ENCODE data around the gene CEBPA. TPM values are rescaled to one million over a fixed set of nuclear protein-coding genes. Genes with fewer than 3 reads are reported as not detected.

Gene CEBPA
- total RNA-seq, 1 donor from 2014 or later = 0.51 TPM

DNA sequence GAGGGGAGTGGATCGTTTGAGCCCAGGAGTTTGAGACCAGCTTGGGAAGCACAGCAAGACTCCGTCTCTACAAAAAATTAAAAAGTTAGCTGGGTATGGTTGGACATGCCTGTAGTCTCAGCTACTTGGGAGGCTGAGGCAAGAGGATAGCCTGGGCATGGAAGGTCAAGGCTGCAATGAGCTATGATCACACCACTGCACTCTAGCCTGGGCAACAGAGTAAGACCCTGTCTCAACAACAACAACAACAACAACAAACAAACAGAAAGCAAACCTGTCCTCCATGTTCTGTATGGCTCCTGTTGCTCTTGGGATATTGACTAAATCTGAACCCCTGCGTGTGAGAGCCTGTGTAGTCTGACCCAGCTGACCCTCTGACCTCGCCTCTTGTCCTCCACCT lies 14.9 kb downstream of the CEBPA start:
- no peaks in the 10 kb centered on the region for H3K4me1 Mint-ChIP-seq
- no peak for TF ChIP-seq CTCF (IDR thresholded peaks at IDR 0.05)

DNA sequence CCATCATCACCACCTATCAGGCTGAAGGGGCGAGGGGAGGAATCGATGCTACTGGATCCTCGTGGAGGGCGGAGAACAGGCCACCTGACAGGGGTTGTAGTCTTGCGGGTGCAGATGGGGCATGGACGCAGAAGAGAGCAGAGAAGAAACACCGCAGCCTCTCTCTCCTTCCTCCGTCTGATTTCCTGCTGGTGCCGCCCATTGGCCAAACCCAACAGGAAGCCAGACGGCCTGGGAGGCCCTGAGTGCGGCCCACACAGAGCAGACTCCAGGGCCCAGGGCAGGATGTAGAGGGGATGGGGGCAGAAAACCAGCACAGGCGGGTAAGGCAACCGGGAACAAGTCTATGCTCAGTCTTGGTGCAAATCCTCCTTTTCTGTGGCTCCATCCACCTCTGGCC lies 15.4 kb downstream of the CEBPA start:
- Mint-ChIP-seq H3K36me3 (ENCODE audit: low read depth) (peaks cover 2% of the 10 kb centered on the region), H3K9me3 (peaks cover 19% of the 10 kb centered on the region), H3K27me3 (peaks cover 29% of the 10 kb centered on the region), H3K4me1 (no peaks in the 10 kb centered on the region), H3K27ac (no peak overlapping the region), H3K4me3 (no peak overlapping the region)
- ATAC-seq (ENCODE audit: low read depth) = no peak
- TF ChIP-seq CTCF (IDR thresholded peaks at IDR 0.05) = no peak
- DNase-seq = no peak
- intact Hi-C loops (cut with micrococcal nuclease) = no loop called here
- CTCF ChIA-PET = no interaction called here
- POLR2A ChIA-PET = no interaction called here

More for the DNA sequence above, 14.9 kb downstream of the CEBPA start:
- Mint-ChIP-seq H3K27me3 (peaks cover 29% of the 10 kb centered on the region), H3K36me3 (ENCODE audit: low read depth) (peaks cover 2% of the 10 kb centered on the region), H3K9me3 (peaks cover 19% of the 10 kb centered on the region), H3K4me3 (no peak overlapping the region), H3K27ac (no peak overlapping the region)
- ATAC-seq (ENCODE audit: low read depth) (no peak), DNase-seq (no peak)
- CTCF ChIA-PET = no interaction called here
- intact Hi-C loops (cut with micrococcal nuclease) = no loop called here
- POLR2A ChIA-PET = no interaction called here

DNA sequence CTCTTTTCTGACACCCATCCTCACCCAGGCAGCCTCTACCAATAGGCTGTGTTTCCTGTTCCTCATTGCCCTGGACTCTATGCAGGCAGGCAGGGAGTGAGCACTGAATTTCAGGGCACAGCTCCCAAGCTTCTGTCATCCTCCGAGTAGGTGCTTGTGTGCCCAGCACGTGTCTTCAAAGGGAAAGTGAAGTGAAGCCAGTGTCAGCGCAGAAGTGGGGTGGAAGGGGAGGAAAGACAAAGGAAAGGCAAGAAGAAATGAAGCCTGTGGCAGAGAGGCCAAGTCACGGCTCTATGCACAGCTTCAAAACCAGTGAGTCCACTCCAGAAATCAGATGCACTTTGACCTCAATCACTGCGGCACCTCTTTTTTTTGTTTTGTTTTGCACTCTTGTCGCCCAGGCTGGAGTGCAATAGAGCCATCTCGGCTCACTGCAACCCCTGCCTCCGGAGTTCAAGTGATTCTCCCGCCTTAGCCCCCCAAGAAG lies 16.9 kb downstream of the CEBPA start:
- H3K4me3 Mint-ChIP-seq = no peak overlapping the region

DNA sequence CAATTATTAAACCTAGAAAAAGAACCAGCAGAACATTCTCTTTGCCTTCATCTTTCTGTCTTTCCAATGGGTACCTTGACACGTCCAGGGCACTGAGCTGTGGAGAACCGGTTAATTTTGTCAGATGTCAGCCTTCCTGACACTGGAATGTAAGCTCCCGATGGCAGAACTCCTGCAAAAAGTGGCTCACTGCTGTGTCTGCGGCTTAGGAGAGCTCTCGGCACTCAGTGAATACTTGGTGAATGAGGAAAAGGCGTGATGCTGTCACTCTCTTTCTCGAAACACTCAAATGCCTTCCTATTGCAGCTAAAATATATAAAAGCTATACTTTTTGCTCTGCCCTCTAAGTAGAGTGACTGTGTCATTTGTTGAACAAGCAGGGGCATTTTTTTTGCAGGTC lies 17.6 kb downstream of the CEBPA start:
- ChIA-PET CTCF (no interaction called here), POLR2A (no interaction called here)
- DNase-seq (no peak), ATAC-seq (ENCODE audit: low read depth) (no peak)
- H3K4me1 Mint-ChIP-seq = peaks cover 8% of the 10 kb centered on the region
- no peak for TF ChIP-seq CTCF (IDR thresholded peaks at IDR 0.05)
- H3K27me3 Mint-ChIP-seq = peaks cover 25% of the 10 kb centered on the region
- H3K27ac Mint-ChIP-seq = no peak overlapping the region
- peaks cover 2% of the 10 kb centered on the region for H3K36me3 Mint-ChIP-seq (ENCODE audit: low read depth)
- intact Hi-C loops (cut with micrococcal nuclease) = no loop called here
- no peak overlapping the region for H3K4me3 Mint-ChIP-seq
- peaks cover 17% of the 10 kb centered on the region for H3K9me3 Mint-ChIP-seq

More for the DNA sequence above, 16.9 kb downstream of the CEBPA start:
- no peak overlapping the region for H3K27ac Mint-ChIP-seq
- CTCF ChIA-PET = no interaction called here
- POLR2A ChIA-PET = no interaction called here
- no peak for TF ChIP-seq CTCF (IDR thresholded peaks at IDR 0.05)
- ATAC-seq (ENCODE audit: low read depth) = no peak
- peaks cover 2% of the 10 kb centered on the region for H3K4me1 Mint-ChIP-seq
- H3K27me3 Mint-ChIP-seq = peaks cover 26% of the 10 kb centered on the region
- DNase-seq = no peak
- H3K36me3 Mint-ChIP-seq (ENCODE audit: low read depth) = peaks cover 2% of the 10 kb centered on the region
- intact Hi-C loops (cut with micrococcal nuclease) = no loop called here
- peaks cover 19% of the 10 kb centered on the region for H3K9me3 Mint-ChIP-seq

DNA sequence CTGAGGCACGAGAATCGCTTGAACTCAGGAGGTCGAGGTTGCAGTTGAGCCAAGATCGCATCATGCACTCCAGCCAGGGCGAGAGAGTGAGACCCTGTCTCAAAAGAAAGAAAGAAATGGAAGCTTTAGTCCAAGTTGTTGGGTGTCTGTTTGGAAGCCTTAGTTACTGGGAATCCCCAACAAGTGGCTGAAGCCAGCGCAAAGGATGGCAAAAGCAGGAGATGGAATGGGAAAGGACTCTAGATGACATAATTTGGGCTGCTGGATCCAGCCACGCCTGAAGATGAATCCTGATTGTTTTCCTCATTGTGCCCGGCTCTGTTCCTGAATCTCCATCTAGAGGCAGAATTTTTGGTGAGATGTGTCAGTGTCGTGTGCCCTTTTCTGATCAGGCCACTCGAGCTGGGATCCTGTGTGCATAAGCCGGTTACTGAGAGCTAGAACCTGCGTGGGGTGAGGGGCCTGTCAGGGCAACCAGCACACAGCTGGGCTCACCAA lies 18.1 kb downstream of the CEBPA start:
- ATAC-seq (ENCODE audit: low read depth) (no peak), DNase-seq (no peak)
- intact Hi-C loops (cut with micrococcal nuclease) = no loop called here
- ChIA-PET CTCF (no interaction called here), POLR2A (no interaction called here)
- no peak for TF ChIP-seq CTCF (IDR thresholded peaks at IDR 0.05)
- H3K4me3 Mint-ChIP-seq = no peak overlapping the region
- peaks cover 2% of the 10 kb centered on the region for H3K36me3 Mint-ChIP-seq (ENCODE audit: low read depth)
- H3K27ac Mint-ChIP-seq = no peak overlapping the region
- peaks cover 8% of the 10 kb centered on the region for H3K4me1 Mint-ChIP-seq
- H3K9me3 Mint-ChIP-seq = peaks cover 13% of the 10 kb centered on the region
- H3K27me3 Mint-ChIP-seq = peaks cover 25% of the 10 kb centered on the region

All from activated B cell treated with CpG ODN at 0.5 μM for 24 hours (primary cell).